GM21825 (cell line): ENCODE data around the gene KMT2A.
"Not testable (repeated sequence)": the region's sequence is repeated elsewhere in the genome, so short reads cannot be mapped to it uniquely, and the experiment has no call there.

Source experiments
- ATAC-seq: cut with Tn5 transposase; IDR thresholded peaks from one replicate; pipeline ENCODE4 v1.9.1; 2021; ENCODE audit warnings: mild to moderate bottlenecking, moderate library complexity; ENCODE audit not compliant: unreplicated experiment

The KMT2A gene

DNA sequence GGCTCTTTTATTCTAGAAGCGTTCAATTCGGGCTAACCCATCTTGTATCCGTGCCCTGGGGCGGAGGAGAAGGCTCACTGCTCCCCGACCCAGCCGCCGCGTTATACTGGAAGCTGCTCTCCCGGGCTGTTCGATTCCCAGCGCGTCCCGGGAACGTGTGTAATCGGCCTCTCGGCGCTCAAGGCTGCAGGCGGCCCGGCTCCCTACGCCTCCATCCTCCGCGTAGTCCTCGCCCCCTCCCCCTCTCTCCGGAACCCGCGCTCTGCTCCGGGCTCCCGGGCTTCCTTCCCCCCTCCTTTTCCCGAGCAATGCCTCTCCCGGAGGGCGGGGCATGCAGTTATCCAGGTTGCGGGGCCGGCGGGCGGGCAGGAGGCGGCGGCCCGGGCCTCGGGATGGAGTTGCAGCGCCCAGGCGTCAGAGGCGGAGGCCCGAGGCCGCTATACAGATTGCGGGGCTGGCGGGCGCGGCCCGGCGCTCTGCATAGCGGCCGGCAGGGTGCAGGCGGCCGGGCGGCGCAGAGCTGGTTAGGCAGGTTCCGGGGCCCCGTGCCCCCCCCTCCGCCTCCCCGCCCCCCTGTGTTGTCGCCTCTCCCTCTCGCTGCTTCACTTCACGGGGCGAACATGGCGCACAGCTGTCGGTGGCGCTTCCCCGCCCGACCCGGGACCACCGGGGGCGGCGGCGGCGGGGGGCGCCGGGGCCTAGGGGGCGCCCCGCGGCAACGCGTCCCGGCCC lies at the start of gene KMT2A:
TSS of gene KMT2A (plus strand) at position 600 of the 732 bp plus-strand sequence. CDS start at position 621, 21 bp downstream.
- peak; percentile 43 for ATAC-seq

DNA sequence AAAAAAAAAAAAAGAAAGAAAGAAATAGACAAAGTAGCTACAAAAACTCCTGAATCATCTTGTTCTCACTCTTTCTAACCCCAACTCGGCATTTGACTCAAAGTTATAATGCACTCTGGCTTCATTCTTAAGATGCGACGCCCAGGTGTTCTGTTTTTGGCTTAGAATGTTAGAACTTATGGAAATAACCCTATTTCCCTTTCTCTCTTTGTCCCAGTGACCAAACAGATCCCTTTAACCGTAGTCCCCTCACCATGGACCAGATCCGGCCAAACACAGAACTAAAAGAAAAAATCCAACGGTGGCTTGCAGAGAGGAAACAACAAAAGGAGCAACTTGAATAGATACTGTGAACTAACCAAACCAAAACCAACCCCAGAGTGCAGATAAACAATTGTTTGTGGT lies 40.2 kb upstream of the KMT2A start:
- ATAC-seq, result no peak

DNA sequence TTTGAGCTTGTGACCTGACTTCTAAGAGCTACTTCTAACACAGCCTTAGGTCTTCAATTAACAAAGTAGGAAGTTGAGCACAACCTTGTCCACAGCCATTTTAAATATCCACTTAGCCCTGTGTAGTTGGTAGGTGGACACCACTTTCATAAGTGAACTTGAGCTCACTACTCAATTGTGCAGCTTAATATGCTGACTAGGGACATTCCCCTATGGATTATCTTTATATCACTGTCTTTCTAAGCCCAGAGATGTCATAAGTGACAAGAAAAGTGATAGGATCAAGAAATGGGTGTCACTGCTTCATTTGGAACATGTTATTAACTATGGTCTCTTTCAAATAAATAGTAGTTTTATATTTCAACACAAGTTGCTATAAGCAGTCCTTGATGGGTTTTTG lies 38.8 kb upstream of the KMT2A start:
- ATAC-seq, result no peak

DNA sequence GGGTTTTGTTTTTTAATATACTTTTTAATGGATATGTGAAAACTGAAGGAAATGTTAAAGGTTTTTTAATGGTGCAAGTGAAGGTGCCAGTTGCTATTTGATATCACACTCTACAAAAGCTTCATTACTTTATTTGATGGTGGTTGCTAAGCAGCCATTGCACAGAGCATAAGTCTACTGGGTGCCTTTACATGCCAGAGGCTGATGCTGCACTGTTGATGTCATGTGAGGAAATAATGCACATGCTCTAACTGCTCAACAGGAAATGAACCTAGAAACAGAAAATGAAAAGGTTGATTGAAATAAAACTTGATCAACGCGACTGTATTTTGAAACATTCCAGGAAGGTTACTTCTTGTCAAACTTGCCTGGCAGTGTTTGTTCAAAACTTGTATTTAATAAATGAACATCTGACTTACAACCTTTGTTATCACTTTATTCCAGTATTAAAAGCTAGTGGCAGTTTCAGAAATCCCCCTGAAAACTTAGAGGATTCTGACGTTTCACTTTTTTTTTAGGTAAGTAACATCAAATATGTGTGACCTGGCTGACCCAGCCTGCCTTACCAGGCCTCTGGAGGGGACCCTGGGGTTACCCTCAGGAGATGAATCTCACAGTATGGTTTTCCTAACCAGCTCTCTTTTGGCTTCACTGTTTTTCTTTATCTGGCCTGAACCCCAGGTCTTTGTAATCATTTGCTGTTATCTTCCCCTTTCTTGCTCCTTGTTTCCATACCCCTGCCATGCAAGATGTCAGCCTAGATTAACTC lies 37.3 kb upstream of the KMT2A start:
- no peak for ATAC-seq

DNA sequence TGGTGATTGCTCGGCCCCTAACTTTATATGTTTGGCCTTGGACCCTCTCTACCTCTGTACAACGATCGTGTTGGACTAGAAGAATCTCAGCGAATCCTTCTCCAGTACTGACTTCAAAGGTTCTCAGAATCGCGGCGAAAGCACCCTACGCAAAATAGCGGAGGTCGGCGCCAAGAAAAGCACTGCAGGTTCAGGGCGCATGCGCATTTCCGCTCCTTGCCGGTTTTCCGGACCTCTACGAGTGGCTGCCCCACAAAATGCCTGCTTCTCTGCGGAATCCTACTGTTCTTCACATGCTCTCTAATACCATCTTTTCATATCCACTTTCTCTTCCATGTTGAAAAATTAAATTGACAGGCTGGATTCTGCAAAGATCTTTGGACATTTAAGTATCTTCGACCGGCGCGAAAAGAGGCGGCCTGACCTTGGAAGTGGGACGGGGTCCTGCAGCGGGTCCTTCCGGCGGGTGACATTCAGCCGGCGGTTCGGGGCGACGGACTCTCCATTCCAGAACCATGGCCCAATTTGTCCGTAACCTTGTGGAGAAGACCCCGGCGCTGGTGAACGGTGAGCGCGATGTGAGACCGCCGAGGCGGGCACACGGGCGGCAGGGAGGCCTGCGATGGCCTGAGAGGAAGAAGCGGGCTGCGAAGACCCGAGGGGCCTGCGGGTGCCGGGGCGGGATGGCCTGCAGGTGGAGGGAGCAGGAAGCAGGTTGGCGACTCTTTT lies 35.0 kb upstream of the KMT2A start, which contains the start of gene ATP5MG:
TSS of gene ATP5MG (plus strand) at position 456 of the 729 bp plus-strand sequence. CDS start at position 516, 60 bp downstream.
- peak; percentile 43 for ATAC-seq

DNA sequence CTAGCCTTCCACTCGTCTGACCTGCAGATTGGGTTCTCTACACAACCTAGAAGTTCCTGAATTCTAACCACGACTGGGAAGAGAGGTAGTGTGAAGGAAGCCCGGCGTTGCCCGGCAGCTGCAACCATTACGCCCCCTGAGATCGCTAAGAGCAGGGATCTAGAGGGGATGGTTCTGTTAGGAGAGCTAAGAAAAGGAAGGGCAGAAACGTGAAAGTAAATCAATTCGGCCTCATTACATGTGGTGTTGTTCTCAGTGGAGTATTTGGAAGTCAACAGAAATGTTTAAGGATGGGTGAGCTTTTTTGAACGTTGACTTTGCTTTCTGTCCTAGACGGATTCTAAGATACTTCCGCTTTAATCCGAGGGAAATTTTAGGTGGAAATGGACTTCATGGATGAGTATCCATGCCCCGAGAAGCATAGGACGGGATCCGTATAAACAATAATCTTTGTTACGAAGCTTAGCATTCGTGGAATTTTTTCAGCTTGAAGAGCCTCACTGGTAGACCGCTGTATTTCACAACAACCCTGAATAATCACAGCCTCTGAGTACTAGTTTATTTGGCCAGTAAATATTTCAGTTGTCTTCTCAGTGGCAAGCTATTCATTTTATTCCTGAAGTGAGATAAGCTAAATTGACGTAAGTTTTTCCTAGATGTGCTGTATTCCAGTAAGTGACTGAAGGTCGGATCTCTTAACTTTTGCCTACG lies 34.3 kb upstream of the KMT2A start:
- peak; percentile 19 for ATAC-seq

DNA sequence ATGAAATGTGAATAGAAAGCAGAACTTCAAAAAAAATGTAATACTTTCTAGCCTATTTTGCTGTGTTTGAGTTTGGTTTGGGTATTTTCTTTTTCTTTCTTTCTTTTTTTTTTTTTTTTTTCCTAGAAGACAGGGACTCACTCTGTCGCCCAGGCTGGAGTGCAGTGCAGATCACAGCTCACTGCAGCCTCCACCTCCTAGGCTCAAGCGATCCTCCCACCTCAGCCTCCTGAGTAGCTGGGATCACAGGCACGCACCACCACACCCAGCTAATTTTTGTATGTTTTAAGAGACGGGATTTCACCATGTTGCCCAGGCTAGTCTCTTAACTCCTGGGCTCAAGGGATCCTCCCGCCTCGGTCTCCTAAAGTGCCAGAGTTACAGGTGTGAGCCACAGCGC lies 33.7 kb upstream of the KMT2A start:
- not testable (repeated sequence) for ATAC-seq

DNA sequence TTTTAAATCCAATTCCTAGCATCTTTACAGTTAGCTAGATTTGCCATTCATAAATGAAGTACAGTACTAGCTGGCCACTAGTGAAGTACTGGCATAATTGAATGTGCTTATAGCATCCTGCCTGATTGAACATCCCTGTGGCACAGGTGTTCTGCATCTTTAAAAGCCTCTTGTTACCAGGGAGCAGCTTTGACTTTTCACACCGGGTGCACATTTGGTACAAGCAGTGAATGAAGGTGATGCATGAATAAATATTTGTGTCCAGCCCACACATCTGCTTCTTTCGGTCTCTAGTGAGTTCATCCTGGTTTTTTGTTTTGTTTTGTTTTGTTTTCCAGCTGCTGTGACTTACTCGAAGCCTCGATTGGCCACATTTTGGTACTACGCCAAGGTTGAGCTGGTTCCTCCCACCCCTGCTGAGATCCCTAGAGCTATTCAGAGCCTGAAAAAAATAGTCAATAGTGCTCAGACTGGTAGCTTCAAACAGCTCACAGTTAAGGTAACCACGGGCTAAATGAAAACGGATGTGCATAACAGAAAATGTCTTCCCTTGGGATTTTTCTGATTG lies 29.6 kb upstream of the KMT2A start:
- ATAC-seq, result no peak

DNA sequence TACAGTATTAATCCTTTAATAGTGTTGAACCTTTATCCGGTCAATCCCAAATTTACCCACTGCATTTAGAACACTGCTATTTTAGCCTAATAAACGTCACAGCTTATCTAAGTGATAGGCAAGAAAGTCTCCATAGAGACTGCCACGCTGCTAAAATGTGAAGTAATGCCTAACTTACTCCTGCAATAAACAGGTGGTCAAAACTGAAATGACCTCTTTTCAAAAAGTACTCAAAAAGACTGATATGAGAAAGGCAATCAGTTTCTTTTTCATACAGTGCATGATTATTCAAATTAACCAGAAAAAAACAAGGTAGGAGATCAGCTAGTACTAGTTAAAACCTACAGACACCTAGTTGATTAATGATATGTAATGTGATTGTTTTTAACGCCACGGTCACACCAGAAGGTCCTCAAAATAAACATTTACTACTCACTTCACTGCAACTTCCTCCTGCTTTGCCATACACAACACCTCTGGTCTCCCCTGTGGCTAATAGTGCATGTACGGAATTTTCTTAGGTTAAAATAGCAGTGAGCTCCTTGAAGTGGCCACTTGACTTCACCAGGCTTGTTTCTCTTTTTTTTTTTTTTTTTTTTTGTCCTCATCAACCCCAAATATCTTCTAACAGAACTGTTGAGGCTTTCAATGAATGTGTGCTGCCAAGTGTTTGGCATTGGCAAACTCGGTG lies 26.1 kb upstream of the KMT2A start:
- ATAC-seq, result no peak

DNA sequence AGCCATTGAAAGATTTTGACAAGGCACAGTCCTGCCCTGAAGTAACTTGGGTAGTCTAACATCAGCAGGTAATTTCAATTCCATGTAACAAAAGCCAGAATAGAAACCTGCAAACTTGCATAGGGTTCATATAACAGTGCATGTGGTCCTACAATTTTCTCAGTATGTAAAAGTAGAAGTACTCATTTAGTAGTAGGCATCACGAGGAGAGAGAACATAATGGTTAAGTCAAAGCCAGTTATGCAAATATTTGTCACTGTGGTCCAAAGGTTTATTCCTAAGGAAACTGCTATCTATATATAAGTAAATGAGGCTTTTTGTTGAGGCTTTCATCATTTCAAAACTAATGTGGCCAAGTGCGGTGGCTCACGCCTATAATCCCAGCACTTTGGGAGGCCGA lies 24.8 kb upstream of the KMT2A start:
- ATAC-seq, result no peak

DNA sequence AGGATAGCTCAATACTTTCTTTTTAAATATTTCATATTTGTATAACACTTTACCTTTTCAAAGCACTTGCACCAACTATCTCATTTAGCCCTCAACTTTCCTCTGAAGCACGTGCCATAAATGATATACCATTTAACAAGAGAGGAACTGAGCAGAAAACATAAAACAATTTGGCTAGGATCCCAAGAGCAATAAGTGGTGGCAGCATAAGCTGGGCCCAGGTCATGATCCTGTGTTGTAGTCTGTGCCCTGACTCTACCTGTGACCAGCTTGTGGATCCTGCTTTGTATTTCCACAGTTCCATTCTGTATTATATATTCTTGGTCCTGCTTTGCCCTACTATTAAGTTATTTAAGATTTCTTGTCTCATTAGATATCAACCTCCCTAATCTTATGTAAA lies 23.4 kb upstream of the KMT2A start:
- ATAC-seq, result no peak

DNA sequence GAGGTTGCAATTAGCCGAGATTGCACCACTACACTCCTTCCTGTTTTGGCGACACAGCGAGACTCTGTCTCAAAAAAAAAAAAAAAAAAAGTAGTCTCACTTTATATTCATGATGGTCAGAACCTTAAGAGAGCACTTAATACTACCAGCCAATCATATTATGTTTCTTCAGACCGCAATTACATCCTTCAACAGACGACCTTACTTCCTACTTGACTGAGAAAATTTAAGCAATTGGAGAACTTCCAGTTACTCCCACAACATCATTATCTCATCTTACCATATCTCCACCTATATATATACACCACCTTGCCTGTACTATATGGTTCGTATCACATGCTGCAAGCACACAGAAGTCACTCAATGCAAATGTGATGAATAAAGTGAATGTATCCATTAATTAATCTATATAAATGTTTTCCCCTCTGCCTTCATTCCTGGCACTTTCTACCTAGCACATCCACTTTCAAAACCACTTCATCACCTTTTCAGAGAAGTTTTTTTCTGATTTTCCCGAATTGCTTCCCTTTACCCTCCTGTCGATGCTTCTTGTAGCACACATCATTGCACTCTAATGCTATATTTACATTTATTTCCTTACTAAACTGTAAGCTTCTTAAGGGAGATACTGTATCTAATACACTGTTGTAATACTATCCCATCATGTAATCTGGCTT lies 21.1 kb upstream of the KMT2A start:
- no peak for ATAC-seq

DNA sequence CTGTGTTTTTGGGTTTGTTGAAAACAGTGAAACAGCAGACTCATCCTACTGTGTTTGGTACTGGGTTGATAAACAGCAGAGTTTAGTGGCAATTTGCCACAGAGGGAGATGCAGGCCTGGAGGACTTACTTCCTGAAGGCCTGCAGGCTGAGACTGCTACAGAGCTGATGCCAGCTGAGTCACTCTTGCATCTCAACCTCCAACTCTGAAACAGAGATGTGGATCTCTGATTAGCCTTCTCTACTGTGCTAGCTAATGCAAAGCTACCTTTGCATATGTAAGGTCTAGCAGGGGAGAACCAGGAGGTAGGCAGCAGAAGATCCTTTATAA lies 20.6 kb upstream of the KMT2A start:
- ATAC-seq, result no peak

DNA sequence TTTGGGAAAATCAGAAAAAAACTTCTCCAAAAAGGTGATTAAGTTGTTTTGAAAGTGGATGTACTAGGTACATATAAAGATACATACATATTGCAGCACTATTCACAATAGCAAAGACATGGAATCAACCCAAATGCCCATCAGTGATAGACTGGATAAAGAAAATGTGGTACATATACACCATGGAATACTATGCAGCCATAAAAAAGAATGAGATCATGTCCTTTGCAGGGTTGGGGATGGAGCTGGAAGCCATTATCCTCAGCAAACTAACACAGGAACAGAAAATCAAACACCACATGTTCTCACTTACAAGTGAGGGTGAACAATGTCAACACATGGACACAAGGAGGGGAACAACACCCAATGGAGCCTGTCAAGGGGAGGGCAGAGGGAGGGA lies 19.4 kb upstream of the KMT2A start:
- ATAC-seq, result not testable (repeated sequence)

DNA sequence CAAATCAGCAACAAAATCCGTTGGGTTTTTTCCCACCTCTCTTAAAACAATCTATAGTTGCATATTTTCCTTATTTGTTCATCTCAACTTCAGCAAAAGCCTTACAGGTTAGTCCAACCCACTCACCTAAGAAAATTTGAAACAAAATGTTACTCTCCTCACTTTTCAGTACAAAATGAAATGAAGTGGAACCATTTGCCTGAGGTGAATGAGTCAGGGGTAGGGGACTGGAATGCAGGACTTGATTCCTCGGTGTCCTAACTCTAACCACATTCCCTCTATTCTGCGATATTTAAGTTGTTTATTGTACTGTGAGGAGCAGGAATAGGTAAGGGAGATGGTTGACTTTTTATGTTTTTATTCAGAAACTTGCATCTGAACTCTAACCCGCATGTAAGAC lies 18.5 kb upstream of the KMT2A start:
- ATAC-seq, result no peak

DNA sequence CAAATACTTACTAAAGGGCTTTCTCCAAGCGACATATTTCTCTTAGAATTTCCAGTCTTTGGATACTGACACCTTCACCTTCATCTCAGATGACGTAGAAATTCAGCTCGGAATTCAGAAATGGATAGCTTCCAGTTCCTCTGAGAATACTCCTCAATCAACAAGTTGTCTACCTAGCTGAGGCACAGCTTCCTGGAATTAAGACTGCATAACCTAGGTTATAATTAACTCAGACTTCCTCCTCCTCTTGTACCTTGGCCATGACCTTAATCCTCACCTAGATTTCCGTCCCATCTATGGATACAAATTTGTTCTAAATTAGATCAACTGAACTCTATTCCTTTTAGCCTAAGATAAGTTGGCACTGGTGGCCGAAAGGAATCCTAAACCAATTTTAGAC lies 17.5 kb upstream of the KMT2A start:
- ATAC-seq, result no peak

DNA sequence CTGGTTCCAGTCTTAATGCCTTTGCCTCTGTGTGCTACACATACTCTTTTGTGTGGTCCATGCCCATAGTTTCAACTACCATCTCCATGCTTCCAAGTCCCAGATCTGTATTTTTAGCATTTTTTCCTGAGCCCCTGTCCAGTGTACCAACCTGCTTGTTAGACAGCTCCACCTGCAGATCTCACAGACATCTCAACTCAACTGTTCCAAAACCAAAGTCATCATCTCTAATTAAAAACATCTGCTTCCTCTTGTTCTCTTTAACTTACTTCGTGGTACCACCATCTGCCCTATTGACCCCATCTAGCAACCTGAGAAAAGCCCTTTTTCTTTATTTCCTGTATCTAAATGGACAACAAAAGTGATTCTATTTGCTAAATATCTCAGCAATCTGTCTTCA lies 8.6 kb upstream of the KMT2A start:
- no peak for ATAC-seq

DNA sequence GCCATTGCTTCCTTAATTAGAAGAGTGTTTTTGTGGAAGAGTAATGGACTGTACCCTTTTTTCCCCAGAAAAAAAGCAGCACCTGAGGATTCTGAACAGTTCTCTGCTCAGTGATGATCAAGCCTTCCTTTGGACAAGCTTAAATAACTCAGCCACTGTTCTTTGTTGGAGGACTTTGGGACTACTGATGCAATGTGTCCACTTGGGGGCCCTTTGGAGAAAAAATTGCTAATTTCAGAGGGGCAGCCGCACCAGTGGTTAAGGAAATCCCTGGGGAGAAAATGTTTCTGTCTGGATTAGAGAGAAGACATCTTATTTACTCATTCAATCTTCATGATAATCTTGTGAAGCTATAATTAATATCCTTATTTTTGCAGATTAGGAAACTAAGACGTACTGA lies 5.3 kb upstream of the KMT2A start:
- ATAC-seq, result no peak

DNA sequence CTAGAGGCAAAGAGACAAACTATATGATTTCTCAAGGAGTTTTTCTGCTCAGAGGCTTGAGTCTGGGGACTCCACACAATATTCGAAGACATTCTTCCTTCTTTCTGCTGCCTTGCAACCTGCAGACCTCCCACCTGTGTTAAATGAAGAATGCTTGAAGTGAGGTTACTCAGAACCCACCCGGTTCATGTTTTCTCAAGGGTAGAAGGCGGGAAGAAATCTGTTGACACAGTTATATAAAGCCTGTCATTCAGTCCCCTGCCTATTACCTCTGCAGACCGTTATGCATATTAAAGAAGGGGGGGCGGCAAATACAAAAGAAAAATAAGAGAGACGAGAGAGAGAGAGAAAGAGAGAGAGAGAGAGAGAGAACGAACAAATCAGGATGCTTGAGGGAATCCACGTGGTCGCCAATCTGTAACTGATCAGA lies 2.2 kb upstream of the KMT2A start:
- ATAC-seq, result no peak
